ENCODE measurements around the gene ZKSCAN8.
A peak's percentile ranks its signal among the peaks of the same experiment; 100 is the strongest.

Gene ZKSCAN8

GRCh38 chr6:28160233-28160632 lies 18.6 kb downstream of the ZKSCAN8 start:
- Histone ChIP-seq H3K9me3 (ENCODE audit: severe bottlenecking) (no peaks in the 10 kb centered on the region), H3K27ac (no peak overlapping the region), H3K27me3 (ENCODE audit: insufficient read depth, low read depth, severe bottlenecking) (no peaks in the 10 kb centered on the region), H3K4me3 (ENCODE audit: low read depth, low read length) (no peak overlapping the region), H3K36me3 (peaks cover 26% of the 10 kb centered on the region)
- no peak for DNase-seq
- no peak for TF ChIP-seq CTCF (IDR thresholded peaks at IDR 0.05; ENCODE audit: low read depth, low read length)

- H3K27me3 ChIP-seq (ENCODE audit: insufficient read depth, low read depth, severe bottlenecking), result no peaks in the 10 kb centered on the region
- H3K27ac ChIP-seq, result peak overlapping the region; percentile 61
- no peaks in the 10 kb centered on the region for H3K9me3 ChIP-seq (ENCODE audit: severe bottlenecking)
- H3K36me3 ChIP-seq, result peaks cover 13% of the 10 kb centered on the region
- TF ChIP-seq CTCF (IDR thresholded peaks at IDR 0.05; ENCODE audit: low read depth, low read length), result no peak
- H3K4me3 ChIP-seq (ENCODE audit: low read depth, low read length), result peak overlapping the region; percentile 50
- DNase-seq, result peak; percentile 97
These were observed 19.9 kb downstream of the ZKSCAN8 start for GRCh38 chr6:28161410-28162079.

GRCh38 chr6:28165563-28165962 lies 23.9 kb downstream of the ZKSCAN8 start:
- DNase-seq, result no peak
- Histone ChIP-seq H3K4me3 (ENCODE audit: low read depth, low read length) (no peak overlapping the region), H3K27ac (no peak overlapping the region), H3K9me3 (ENCODE audit: severe bottlenecking) (no peaks in the 10 kb centered on the region), H3K36me3 (no peaks in the 10 kb centered on the region), H3K27me3 (ENCODE audit: insufficient read depth, low read depth, severe bottlenecking) (no peaks in the 10 kb centered on the region)
- TF ChIP-seq CTCF (IDR thresholded peaks at IDR 0.05; ENCODE audit: low read depth, low read length), result no peak

GRCh38 chr6:28167068-28167467 lies 25.4 kb downstream of the ZKSCAN8 start:
- Histone ChIP-seq H3K36me3 (no peaks in the 10 kb centered on the region), H3K27ac (no peak overlapping the region), H3K9me3 (ENCODE audit: severe bottlenecking) (peaks cover 2% of the 10 kb centered on the region), H3K4me3 (ENCODE audit: low read depth, low read length) (no peak overlapping the region), H3K27me3 (ENCODE audit: insufficient read depth, low read depth, severe bottlenecking) (no peaks in the 10 kb centered on the region)
- no peak for DNase-seq
- TF ChIP-seq CTCF (IDR thresholded peaks at IDR 0.05; ENCODE audit: low read depth, low read length), result no peak

GRCh38 chr6:28167926-28168325 lies 26.2 kb downstream of the ZKSCAN8 start:
- H3K27ac ChIP-seq, result no peak overlapping the region
- H3K9me3 ChIP-seq (ENCODE audit: severe bottlenecking), result peaks cover 2% of the 10 kb centered on the region
- H3K4me3 ChIP-seq (ENCODE audit: low read depth, low read length), result no peak overlapping the region
- DNase-seq, result no peak
- H3K36me3 ChIP-seq, result no peaks in the 10 kb centered on the region
- H3K27me3 ChIP-seq (ENCODE audit: insufficient read depth, low read depth, severe bottlenecking), result no peaks in the 10 kb centered on the region
- TF ChIP-seq CTCF (IDR thresholded peaks at IDR 0.05; ENCODE audit: low read depth, low read length), result no peak

GRCh38 chr6:28171271-28171670 lies 29.6 kb downstream of the ZKSCAN8 start:
- Histone ChIP-seq H3K27ac (no peak overlapping the region), H3K36me3 (no peaks in the 10 kb centered on the region), H3K4me3 (ENCODE audit: low read depth, low read length) (no peak overlapping the region), H3K9me3 (ENCODE audit: severe bottlenecking) (peaks cover 2% of the 10 kb centered on the region), H3K27me3 (ENCODE audit: insufficient read depth, low read depth, severe bottlenecking) (no peaks in the 10 kb centered on the region)
- DNase-seq, result no peak
- TF ChIP-seq CTCF (IDR thresholded peaks at IDR 0.05; ENCODE audit: low read depth, low read length), result no peak

All from WERI-Rb-1 (cell line).